Body of pancreas (tissue), 4 donors: Measurements from ENCODE around the gene CHST5.

ENCODE experiments used
- POLR2A ChIP-seq, 3 donors: fragments of 450-650 bp; IDR thresholded peaks; one replicate each; pipeline ENCODE4 v1.6.1; 2016; ENCODE audit warnings: antibody characterized with exemption in 3 of 3, mild to moderate bottlenecking in 2 of 3
- TF ChIP-seq, protein P1 (sequence below), 7 experiments: fragments of 450-650 bp in 4 of 7; fragments of 200-600 bp in 3 of 7; sonication (generic) in 3 of 7; IDR thresholded peaks; one replicate each; pipeline ENCODE4 v1.5.1; 2016 to 2019; ENCODE audit warnings: antibody characterized with exemption in 7 of 7

- TF ChIP-seq, protein P1, sequence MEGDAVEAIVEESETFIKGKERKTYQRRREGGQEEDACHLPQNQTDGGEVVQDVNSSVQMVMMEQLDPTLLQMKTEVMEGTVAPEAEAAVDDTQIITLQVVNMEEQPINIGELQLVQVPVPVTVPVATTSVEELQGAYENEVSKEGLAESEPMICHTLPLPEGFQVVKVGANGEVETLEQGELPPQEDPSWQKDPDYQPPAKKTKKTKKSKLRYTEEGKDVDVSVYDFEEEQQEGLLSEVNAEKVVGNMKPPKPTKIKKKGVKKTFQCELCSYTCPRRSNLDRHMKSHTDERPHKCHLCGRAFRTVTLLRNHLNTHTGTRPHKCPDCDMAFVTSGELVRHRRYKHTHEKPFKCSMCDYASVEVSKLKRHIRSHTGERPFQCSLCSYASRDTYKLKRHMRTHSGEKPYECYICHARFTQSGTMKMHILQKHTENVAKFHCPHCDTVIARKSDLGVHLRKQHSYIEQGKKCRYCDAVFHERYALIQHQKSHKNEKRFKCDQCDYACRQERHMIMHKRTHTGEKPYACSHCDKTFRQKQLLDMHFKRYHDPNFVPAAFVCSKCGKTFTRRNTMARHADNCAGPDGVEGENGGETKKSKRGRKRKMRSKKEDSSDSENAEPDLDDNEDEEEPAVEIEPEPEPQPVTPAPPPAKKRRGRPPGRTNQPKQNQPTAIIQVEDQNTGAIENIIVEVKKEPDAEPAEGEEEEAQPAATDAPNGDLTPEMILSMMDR (IDR thresholded peaks at IDR 0.05), result no peak
- TF ChIP-seq POLR2A (IDR thresholded peaks at IDR 0.05), result no peak
These were observed 34.6 kb upstream of the CHST5 start for GRCh38 chr16:75570396-75571065.
